Measurements from ENCODE around the gene MDH1B.
"Not testable (repeated sequence)": the region's sequence is repeated elsewhere in the genome, so short reads cannot be mapped to it uniquely, and the experiment has no call there.

MDH1B gene

GRCh38 chr2:206766057-206766930 lies 1.2 kb upstream of the MDH1B start:
- no peak for DNase-seq (ENCODE audit: low read depth)

- no peak for DNase-seq (ENCODE audit: low read depth)
Measured at GRCh38 chr2:206764673-206765241, 371 bp downstream of the MDH1B start.

DNA sequence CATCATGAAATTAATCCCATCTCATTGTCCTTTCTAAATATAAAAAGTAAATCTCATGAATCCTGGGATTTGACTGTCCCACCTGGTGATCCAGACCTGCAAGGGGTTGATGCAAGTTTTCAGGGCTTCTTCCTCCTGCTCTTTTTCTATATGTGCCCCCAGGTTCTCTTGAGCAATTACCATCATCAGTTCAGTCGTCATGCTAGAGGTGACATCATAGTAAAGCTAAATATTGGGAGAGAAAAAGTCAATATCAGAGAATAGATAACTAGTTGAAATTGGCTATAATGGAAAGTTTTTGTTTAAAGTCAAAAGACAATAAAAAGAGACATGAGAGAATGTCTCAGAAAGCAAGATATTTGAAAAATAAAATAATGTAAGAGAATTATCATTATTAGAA lies 8.3 kb downstream of the MDH1B start:
- DNase-seq (ENCODE audit: low read depth) = no peak

DNA sequence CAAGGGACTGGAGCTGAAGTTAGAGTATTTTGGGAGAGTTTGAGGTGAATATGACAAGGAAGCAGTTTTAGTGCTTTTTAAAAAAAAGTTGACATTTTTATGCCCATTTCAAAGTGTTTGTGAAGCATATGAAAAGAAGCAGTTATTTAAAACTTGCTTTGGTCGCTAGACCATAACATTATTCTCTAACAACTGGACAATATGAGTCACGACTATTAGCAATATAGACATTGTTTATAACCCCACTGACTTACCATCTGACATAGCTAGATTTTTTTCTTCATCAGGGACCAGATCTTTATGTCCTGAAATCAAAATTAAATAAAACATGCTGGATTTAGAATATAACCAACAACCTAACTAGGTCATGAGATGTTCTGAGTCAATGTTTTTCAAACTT lies 24.3 kb downstream of the MDH1B start:
- DNase-seq (ENCODE audit: low read depth) = no peak

- DNase-seq (ENCODE audit: low read depth) = no peak
Measured at GRCh38 chr2:206739271-206739670, 25.9 kb downstream of the MDH1B start.

DNA sequence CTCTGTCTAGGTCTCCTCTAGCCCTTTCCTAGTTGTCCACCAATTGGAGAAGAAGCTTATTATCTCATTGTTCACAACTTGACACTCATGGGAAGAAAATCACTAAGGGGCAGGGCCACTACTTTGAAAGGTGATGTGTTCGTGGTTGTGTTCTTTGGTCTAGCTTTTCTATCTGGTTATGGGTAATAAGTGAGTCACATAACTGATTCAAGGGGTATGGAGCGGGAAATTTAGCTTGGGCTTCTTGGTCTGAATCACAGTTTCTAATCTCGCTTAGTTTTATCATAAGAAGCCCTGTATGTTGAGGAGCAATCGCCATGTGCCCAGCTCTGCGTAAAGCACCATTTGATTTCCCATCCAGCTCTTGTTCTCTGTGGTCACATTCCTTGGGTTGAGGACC lies 28.2 kb downstream of the MDH1B start:
- no peak for DNase-seq (ENCODE audit: low read depth)

GRCh38 chr2:206733341-206733740 lies 31.8 kb downstream of the MDH1B start:
- no peak for DNase-seq (ENCODE audit: low read depth)

DNA sequence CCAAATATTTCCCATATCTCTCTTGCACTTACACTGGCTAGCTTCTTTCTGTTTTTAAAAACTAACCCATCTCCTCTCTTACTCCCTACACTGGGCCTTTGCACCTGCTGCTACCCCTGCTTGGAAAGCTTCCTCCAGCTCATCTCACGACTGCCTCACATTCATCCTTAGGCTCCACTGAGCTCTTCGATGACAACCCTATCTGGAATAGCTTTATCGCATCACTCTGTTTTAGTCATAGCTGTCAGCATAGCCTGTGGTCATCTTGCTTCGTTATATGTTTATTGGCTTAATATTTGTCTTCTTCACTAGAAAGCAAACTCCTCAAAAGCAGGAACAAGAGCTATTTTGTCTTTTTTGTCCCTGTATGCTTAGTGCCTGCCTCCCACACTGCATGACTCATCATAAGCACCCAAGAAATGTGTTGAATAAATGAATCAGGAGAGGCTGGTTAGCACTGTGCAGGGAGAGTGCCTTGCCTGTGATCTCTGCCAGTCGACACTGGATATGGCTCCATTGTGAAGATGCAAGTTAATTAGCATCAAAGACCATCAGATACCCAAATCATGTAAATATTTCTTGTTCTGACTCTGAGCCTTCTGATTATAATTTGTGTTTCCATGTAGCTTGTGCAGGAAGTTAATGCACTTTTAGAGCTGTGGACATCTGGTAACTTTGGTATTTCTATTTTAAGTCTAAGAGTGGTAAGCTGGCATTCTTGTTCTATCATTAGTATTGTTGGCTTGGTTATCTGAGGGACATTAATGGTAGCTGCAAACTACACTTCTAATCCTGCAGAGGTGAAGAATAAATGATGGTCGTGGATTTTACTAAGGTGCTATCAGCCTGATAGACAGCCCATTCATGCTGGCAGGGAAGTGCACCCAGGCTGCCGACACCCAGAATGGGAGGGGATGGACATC lies 36.6 kb downstream of the MDH1B start:
- no peak for DNase-seq (ENCODE audit: low read depth)

DNA sequence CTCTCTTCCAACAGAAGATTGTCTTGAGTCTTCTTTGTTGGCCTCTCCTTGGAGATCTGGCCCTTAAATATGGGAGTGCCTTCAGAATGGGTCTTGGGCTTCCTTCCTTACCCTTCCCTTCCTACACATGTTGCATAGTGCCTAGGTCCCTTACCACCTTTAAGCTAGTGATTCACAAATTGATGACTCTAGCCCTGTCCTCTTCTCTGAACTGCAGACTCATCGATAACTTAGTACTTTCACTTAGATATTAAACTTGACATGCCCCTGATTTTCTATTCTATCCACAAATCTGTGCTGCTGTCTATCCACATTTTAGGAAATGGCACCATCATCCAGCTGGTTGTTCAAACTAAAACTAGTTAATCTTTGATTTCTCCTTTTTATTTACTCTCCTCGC lies 37.8 kb downstream of the MDH1B start:
- no peak for DNase-seq (ENCODE audit: low read depth)

- DNase-seq (ENCODE audit: low read depth) = no peak
Measured at GRCh38 chr2:206723288-206723687, 41.8 kb downstream of the MDH1B start.

DNA sequence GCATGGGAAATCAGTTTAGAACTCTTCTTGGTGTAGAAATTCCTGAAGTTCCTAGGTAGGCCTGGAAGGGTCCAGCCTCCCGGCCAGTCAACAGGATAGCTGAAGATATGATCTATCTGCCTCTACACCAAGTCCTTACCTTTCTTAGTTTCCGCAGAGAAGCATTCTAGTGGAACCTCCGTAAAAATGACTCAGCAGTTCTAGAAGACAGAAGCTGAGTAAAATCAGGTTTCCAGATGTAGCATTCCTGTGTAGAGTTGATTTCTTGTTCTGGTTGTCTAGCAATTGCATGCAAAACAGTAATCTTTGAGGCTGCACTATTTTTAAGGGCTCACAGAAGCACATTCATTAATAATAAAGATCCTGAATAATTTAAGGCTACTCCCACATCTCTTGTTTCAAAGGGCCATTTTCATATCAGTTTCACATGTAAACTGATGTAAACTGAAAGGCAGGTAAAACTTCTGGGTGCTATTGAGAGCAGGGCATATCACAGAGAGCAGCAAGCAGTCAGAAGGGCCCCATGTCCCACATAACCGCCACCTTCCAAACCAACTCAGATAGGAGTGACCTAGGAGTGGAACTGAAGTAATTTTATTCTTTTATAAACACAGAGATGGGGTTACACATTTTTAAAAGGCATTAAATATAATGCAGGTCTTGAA lies 43.7 kb downstream of the MDH1B start:
- no peak for DNase-seq (ENCODE audit: low read depth)

DNA sequence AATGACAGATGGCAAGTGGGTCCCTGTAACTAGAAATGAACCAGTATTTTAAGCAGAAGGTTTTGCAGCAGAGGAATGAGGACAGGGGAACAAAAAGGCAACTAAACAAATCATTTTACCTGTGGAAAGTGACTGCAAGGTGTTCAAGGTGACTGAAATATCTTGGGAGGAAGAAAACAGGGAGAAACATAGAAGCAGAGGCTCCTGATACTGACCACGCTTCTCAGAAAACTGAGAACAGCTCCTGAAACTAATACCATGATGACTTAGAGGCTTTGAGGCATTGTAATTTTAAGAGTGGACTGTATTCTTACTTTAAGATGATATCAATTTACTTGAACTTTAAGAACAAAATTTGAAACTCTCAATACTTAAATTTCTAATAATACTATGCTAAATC lies 46.8 kb downstream of the MDH1B start, which contains the start of gene DYTN:
DYTN (minus strand) TSS at position 101 of the 400 bp plus-strand sequence. CDS start 117 bp downstream, outside the sequence.
- DNase-seq (ENCODE audit: low read depth) = no peak

DNA sequence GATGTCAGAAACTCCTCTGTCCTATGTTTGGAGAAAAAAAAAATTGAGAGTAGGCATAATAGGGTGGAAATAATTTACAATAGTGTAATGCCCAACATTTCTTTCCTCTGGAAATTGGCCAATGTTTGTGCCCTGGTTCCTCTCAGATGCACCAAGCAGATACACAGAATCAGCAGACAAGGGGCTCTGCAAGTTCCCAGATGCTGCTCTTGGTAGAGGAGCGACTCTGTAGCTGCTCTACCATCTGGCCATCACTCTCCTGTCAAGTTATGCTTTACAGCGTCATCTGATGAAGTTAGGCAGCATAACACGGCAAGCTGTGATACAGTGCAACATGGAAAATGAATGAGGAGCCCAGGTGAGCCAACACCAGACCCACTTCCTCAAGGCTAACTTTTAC lies 48.5 kb downstream of the MDH1B start:
- no peak for DNase-seq (ENCODE audit: low read depth)

DNA sequence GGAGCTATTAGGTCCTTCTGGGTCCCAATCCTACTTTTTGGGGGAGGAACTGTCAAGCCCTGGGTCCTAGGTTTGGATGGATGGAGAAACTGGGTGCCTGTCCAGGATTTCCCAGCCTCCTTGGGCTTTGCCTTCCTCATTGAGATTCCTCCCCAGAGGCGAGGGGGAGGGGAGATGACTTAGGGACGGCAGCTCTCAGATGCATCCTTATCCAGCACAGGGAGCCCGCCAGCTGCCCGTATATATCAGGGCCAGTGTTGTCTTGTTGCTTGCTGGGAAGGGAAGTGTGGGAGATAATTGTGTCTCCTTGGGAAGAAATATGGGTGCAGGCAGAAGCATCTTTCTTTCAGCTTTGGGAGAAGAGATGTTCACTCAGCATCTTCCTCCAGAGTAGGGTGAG lies 49.9 kb downstream of the MDH1B start:
- not testable (repeated sequence) for DNase-seq (ENCODE audit: low read depth)

GRCh38 chr2:206713746-206714145 lies 51.4 kb downstream of the MDH1B start:
- DNase-seq (ENCODE audit: low read depth) = no peak

DNA sequence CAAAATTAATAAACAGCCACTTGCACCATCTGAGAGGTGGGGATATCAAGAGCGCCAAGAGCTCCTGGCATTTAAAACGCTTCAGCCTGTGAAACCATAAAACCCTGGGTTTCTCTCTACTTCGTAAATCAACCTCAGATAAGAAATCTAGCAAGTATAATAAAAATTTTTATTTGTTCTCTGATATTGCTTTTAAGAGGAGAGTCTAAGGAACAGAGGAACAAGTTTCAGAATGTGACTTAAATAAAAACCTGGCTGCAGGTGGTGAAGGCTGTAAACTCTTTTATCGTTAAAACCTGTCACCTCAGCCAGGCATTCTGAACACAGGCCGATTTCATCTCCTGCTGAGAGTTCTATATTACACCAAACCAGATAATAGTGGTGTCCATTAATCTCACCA lies 56.8 kb downstream of the MDH1B start:
- DNase-seq (ENCODE audit: low read depth) = no peak

DNA sequence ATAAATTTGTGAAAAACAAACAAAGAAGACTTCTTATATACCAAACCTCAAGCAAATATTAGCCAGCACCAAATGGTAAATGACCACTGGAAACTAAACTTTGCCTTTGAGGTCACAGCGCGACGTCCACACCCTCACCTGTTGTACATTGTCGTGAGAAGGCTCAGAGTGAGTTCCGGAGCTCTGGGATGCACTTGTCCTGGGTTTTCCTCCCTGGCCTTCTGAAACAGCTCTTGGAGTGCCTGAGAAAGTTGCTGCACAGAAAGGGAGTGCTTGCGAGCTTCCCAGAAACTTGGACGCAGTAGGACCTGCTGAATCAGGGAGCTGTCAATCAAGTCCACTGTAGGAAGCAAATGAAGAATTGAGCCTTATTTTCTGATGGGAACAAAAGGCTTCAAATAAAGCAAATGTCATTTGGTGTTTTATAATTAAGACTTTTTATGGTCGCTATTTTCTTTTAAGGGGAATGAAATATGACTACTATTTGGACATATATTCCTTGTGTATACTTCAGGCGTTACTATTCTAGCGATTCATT lies 57.9 kb downstream of the MDH1B start:
- DNase-seq (ENCODE audit: low read depth) = no peak

GRCh38 chr2:206701952-206702605 lies 63.0 kb downstream of the MDH1B start:
- no peak for DNase-seq (ENCODE audit: low read depth)

DNA sequence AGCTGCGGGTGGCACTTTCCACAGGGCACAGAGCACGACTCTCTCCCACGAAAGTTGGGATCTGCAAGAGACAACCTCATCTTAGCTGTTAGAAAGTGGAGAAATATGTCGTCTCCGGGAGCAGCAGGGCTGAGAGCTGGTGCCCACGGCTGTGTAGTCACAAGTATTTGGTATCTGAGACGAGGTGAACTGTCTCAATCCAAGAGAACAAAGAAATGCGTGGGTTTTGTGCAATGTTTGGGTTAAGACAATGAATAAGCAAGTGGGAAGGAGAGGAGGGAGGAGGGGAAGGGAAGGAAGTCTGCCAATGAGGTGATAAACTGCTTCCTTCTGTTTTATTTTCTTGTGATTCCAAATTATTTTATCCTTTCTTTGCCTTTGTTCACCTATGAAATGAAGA lies 65.0 kb downstream of the MDH1B start:
- DNase-seq (ENCODE audit: low read depth) = no peak

- DNase-seq (ENCODE audit: low read depth) = no peak
Measured at GRCh38 chr2:206698811-206699210, 66.3 kb downstream of the MDH1B start.

- DNase-seq (ENCODE audit: low read depth) = no peak
Measured at GRCh38 chr2:206696910-206697309, 68.2 kb downstream of the MDH1B start.

Measured in GM04503 (cell line).